Measurements from ENCODE around the gene SELENOI. TPM values are rescaled to one million over a fixed set of nuclear protein-coding genes. Genes with fewer than 3 reads are reported as not detected.
"Not testable (repeated sequence)": the region's sequence is repeated elsewhere in the genome, so short reads cannot be mapped to it uniquely, and the experiment has no call there.

The SELENOI gene
- total RNA-seq, 1 donor from 2014 or later: 51.9 TPM

DNA sequence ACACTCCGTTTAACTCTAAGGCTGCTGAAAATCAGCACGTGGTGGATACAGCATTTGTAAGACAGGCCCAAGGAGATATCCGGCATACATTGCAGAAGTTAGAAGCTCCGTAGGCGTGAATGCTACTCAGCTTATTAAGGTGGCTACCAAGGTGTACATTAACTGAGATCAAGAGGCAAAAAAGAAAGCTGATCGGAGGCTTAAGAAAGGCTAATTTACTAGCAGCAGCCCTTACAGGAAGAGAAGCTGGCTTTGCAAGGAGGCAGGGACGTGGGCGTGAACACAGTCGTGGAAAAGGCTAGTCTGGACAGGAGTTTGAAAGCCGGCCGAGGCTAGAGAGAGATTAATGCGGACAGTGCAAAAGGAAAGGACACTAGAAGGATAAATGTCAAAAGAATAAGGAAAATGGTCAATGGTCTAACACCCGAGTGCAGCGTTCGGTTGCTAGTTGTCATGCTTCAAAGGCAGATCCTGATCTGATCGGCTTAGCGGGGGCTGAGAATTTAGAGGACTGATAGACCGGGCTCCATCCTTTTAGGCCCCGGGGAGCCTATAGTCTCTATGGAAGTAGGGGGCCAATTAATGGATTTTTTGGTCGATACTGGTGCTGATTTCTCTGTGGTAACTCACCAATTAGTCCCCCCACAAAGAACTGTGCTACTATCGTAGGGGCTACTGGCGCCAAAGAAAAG, 45.6 kb upstream of the SELENOI start:
- peaks cover 19% of the 10 kb centered on the region for H3K4me1 ChIP-seq (ENCODE audit: insufficient read depth, low read length)
- H3K36me3 Mint-ChIP-seq (ENCODE audit: low read depth, unreplicated experiment): no peaks in the 10 kb centered on the region
- H3K4me3 Mint-ChIP-seq (ENCODE audit: unreplicated experiment): no peak overlapping the region
- no peaks in the 10 kb centered on the region for H3K9me3 ChIP-seq (ENCODE audit: insufficient read depth, low read depth, low read length)
- no peaks in the 10 kb centered on the region for H3K9me3 Mint-ChIP-seq (ENCODE audit: unreplicated experiment)
- H3K27ac ChIP-seq (ENCODE audit: low read depth, low read length): peak overlapping the region; percentile 31
- no peaks in the 10 kb centered on the region for H3K79me2 ChIP-seq (ENCODE audit: insufficient read depth, low read length)
- H3K4me2 ChIP-seq (ENCODE audit: low read length): peak overlapping the region; percentile 96
- H3K4me1 Mint-ChIP-seq (ENCODE audit: low read depth, unreplicated experiment): peaks cover 3% of the 10 kb centered on the region
- no peaks in the 10 kb centered on the region for H3K36me3 ChIP-seq (ENCODE audit: insufficient read depth, low read length)
- H3K9ac ChIP-seq (ENCODE audit: low read length): peak overlapping the region; percentile 57
- no peaks in the 10 kb centered on the region for H4K20me1 ChIP-seq (ENCODE audit: insufficient read depth, low read length)
- peak overlapping the region; percentile 89 for H2AFZ ChIP-seq (ENCODE audit: low read depth, low read length)
- no peak overlapping the region for H3K27ac Mint-ChIP-seq (ENCODE audit: unreplicated experiment)
- FAIRE-seq: no peak
- no peaks in the 10 kb centered on the region for H3K27me3 ChIP-seq (ENCODE audit: insufficient read depth, low read length)
- peak; percentile 39 for DNase-seq (ENCODE audit: low read depth)
- no peak for TF ChIP-seq EZH2 (IDR thresholded peaks at IDR 0.05; ENCODE audit: insufficient read depth, low read length)
- TF ChIP-seq, protein P1, sequence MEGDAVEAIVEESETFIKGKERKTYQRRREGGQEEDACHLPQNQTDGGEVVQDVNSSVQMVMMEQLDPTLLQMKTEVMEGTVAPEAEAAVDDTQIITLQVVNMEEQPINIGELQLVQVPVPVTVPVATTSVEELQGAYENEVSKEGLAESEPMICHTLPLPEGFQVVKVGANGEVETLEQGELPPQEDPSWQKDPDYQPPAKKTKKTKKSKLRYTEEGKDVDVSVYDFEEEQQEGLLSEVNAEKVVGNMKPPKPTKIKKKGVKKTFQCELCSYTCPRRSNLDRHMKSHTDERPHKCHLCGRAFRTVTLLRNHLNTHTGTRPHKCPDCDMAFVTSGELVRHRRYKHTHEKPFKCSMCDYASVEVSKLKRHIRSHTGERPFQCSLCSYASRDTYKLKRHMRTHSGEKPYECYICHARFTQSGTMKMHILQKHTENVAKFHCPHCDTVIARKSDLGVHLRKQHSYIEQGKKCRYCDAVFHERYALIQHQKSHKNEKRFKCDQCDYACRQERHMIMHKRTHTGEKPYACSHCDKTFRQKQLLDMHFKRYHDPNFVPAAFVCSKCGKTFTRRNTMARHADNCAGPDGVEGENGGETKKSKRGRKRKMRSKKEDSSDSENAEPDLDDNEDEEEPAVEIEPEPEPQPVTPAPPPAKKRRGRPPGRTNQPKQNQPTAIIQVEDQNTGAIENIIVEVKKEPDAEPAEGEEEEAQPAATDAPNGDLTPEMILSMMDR (IDR thresholded peaks at IDR 0.05; ENCODE audit: insufficient read depth, low read depth, low read length): no peak
- peaks cover 15% of the 10 kb centered on the region for H3K27me3 Mint-ChIP-seq (ENCODE audit: low read depth, unreplicated experiment)
- H3K4me3 ChIP-seq (ENCODE audit: insufficient read depth, low read depth, low read length): peak overlapping the region; percentile 35

DNA sequence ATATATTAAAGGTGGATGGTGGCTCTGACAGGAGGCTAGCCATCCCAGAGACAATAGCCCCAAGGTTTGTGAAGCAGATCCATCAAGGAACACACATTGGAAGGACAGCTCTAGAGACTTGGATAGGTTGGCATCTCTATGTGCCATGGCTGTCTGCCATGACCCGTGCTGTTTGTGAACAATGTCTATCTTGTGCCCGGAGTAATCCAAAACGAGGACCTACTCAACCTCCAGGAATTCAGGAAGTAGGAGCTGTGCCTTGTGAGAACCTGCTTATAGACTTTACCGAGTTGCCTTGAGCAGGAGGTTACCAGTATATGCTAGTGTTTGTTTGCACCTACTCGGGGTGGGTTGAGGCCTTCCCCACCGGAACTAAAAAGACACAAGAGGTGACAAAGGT, 43.1 kb upstream of the SELENOI start:
- Mint-ChIP-seq H3K4me1 (ENCODE audit: low read depth, unreplicated experiment) (no peaks in the 10 kb centered on the region), H3K27me3 (ENCODE audit: low read depth, unreplicated experiment) (peaks cover 14% of the 10 kb centered on the region), H3K4me3 (ENCODE audit: unreplicated experiment) (no peak overlapping the region), H3K36me3 (ENCODE audit: low read depth, unreplicated experiment) (no peaks in the 10 kb centered on the region), H3K9me3 (ENCODE audit: unreplicated experiment) (no peaks in the 10 kb centered on the region), H3K27ac (ENCODE audit: unreplicated experiment) (no peak overlapping the region)
- no peak overlapping the region for H3K4me2 ChIP-seq (ENCODE audit: low read length)
- no peaks in the 10 kb centered on the region for H3K27me3 ChIP-seq (ENCODE audit: insufficient read depth, low read length)
- TF ChIP-seq EZH2 (IDR thresholded peaks at IDR 0.05; ENCODE audit: insufficient read depth, low read length): no peak
- TF ChIP-seq, protein P1 (IDR thresholded peaks at IDR 0.05; ENCODE audit: insufficient read depth, low read depth, low read length): no peak
- peaks cover 19% of the 10 kb centered on the region for H3K4me1 ChIP-seq (ENCODE audit: insufficient read depth, low read length)
- no peak overlapping the region for H3K27ac ChIP-seq (ENCODE audit: low read depth, low read length)
- no peak overlapping the region for H3K4me3 ChIP-seq (ENCODE audit: insufficient read depth, low read depth, low read length)
- no peak overlapping the region for H2AFZ ChIP-seq (ENCODE audit: low read depth, low read length)
- H4K20me1 ChIP-seq (ENCODE audit: insufficient read depth, low read length): no peaks in the 10 kb centered on the region
- DNase-seq (ENCODE audit: low read depth) (no peak), FAIRE-seq (no peak)
- H3K79me2 ChIP-seq (ENCODE audit: insufficient read depth, low read length): no peaks in the 10 kb centered on the region
- no peak overlapping the region for H3K9ac ChIP-seq (ENCODE audit: low read length)
- no peaks in the 10 kb centered on the region for H3K36me3 ChIP-seq (ENCODE audit: insufficient read depth, low read length)
- H3K9me3 ChIP-seq (ENCODE audit: insufficient read depth, low read depth, low read length): no peaks in the 10 kb centered on the region

DNA sequence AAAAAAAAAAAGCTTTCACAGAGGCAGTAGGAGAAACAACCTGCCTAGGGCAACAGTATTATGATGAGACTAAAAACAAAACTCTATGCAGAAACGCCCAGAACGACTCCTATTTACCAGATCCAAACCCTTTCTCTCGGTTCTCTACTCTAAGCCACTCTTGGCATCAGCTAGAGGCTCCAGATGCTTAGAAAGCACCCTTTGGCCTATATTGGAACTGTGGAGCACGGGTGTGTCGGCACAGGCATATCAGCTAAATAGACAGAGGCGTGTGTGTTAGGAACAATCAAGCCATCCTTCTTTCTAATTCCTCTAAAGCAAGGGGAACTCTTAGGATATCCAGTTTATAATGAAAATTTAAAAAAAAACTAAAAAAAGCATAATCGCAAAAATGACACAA, 40.8 kb upstream of the SELENOI start:
- not testable (repeated sequence) for H3K36me3 ChIP-seq (ENCODE audit: insufficient read depth, low read length); H2AFZ ChIP-seq (ENCODE audit: low read depth, low read length); H3K36me3 Mint-ChIP-seq (ENCODE audit: low read depth, unreplicated experiment); H4K20me1 ChIP-seq (ENCODE audit: insufficient read depth, low read length); H3K27me3 ChIP-seq (ENCODE audit: insufficient read depth, low read length); H3K27ac ChIP-seq (ENCODE audit: low read depth, low read length); FAIRE-seq; H3K4me1 ChIP-seq (ENCODE audit: insufficient read depth, low read length); H3K9me3 ChIP-seq (ENCODE audit: insufficient read depth, low read depth, low read length); H3K9ac ChIP-seq (ENCODE audit: low read length); H3K79me2 ChIP-seq (ENCODE audit: insufficient read depth, low read length); H3K9me3 Mint-ChIP-seq (ENCODE audit: unreplicated experiment); H3K4me1 Mint-ChIP-seq (ENCODE audit: low read depth, unreplicated experiment); H3K4me3 Mint-ChIP-seq (ENCODE audit: unreplicated experiment); DNase-seq (ENCODE audit: low read depth); H3K4me3 ChIP-seq (ENCODE audit: insufficient read depth, low read depth, low read length); H3K27ac Mint-ChIP-seq (ENCODE audit: unreplicated experiment); H3K4me2 ChIP-seq (ENCODE audit: low read length)
- H3K27me3 Mint-ChIP-seq (ENCODE audit: low read depth, unreplicated experiment): peaks cover 27% of the 10 kb centered on the region
